ENCODE data around the gene WNT2B. TPM values are rescaled to one million over a fixed set of nuclear protein-coding genes. Genes with fewer than 3 reads are reported as not detected.
A peak's percentile ranks its signal among the peaks of the same experiment; 100 is the strongest.

The WNT2B gene
- total RNA-seq, 1 experiment from 2014 or later, result 1.2 TPM

DNA sequence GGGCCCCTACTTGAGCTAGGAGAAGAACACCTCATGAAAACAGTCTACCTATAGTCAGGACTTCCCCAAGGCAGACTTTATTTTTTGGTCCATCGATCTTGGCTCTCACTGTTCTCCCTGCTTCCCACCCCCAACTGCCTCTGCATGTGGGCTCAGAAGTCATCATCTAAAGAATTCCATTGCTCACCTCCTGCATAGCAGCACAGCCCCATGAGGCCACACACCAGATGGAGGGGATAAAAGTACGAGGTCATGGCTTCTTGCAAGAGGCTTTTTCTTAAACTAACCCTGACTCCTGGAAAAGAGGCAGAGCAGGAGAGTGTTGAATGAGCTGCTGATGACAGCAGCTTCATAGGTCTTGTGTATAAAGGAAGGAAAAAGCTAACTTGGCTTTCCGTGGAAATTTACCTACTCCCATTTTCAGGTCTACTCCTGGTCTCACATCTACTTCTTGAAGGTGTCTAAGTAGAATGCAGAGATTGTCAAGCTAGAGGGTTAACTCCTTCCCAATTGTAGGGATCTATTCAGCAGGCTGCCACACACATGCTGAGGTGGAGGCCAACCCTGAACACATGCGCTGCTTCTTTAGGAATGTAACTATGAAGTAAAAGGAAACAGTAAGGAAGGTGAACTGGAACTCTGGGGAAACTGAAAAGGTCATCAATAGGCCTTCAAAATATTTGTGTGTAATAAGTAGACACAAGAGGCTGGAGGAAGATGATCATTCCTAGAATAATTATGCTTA, 18.7 kb downstream of the WNT2B start:
- Mint-ChIP-seq H3K27ac (no peak overlapping the region), H3K36me3 (no peaks in the 10 kb centered on the region), H3K27me3 (ENCODE audit: low read depth) (no peaks in the 10 kb centered on the region), H3K4me3 (no peak overlapping the region), H3K9me3 (no peaks in the 10 kb centered on the region), H3K4me1 (peaks cover 22% of the 10 kb centered on the region)
- DNase-seq (ENCODE audit: low spot score) (no peak), ATAC-seq (peak; percentile 26)
- CTCF ChIA-PET, result no interaction called here
- POLR2A ChIA-PET, result interaction anchor here (0.6 kb wide), 1 partner anchor 101 kb away, joined by 5 read pairs; no protein-coding TSS in a partner anchor
- TF ChIP-seq, protein P1, sequence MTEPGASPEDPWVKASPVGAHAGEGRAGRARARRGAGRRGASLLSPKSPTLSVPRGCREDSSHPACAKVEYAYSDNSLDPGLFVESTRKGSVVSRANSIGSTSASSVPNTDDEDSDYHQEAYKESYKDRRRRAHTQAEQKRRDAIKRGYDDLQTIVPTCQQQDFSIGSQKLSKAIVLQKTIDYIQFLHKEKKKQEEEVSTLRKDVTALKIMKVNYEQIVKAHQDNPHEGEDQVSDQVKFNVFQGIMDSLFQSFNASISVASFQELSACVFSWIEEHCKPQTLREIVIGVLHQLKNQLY (CRISPR knock-in tag; IDR thresholded peaks at IDR 0.05), result no peak
- TF ChIP-seq ZNF263 (CRISPR knock-in tag; IDR thresholded peaks at IDR 0.05; ENCODE audit: low read depth), result no peak
- TF ChIP-seq GABPB1 (CRISPR knock-in tag; IDR thresholded peaks at IDR 0.05), result no peak

DNA sequence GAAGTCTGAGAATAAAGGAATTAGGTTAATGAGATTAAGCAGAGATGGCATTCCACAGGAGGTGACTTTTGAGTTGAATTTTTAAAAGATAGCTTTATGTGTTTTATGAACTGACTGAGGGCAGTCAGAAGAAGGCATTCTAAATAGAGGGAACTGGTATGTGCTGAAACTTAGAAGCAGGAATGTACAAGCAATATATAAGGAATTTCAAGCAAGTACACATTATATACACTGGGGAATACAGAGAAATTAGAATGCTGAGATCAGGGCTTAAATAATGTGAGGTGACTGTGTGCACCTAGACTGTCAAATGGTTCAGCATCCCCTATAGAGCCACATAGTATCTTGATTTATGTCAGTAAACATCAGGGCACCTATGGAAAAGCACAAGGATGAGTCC, 19.3 kb downstream of the WNT2B start:
- no peaks in the 10 kb centered on the region for H3K9me3 Mint-ChIP-seq
- no peak for DNase-seq (ENCODE audit: low spot score)
- ATAC-seq, result no peak
- no peak overlapping the region for H3K4me3 Mint-ChIP-seq
- H3K27me3 Mint-ChIP-seq (ENCODE audit: low read depth), result no peaks in the 10 kb centered on the region
- H3K27ac Mint-ChIP-seq, result no peak overlapping the region
- POLR2A ChIA-PET, result no interaction called here
- CTCF ChIA-PET, result interaction anchor here (1.8 kb wide), 1 partner anchor 170 kb away, joined by 3 read pairs; no protein-coding TSS in a partner anchor
- TF ChIP-seq ZNF423 (CRISPR knock-in tag; IDR thresholded peaks at IDR 0.05), result no peak
- TF ChIP-seq FOXJ3 (CRISPR knock-in tag; IDR thresholded peaks at IDR 0.05; ENCODE audit: borderline replicate concordance), result no peak
- TF ChIP-seq, protein P2, sequence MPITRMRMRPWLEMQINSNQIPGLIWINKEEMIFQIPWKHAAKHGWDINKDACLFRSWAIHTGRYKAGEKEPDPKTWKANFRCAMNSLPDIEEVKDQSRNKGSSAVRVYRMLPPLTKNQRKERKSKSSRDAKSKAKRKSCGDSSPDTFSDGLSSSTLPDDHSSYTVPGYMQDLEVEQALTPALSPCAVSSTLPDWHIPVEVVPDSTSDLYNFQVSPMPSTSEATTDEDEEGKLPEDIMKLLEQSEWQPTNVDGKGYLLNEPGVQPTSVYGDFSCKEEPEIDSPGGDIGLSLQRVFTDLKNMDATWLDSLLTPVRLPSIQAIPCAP (CRISPR knock-in tag; IDR thresholded peaks at IDR 0.05), result no peak
- no peak for TF ChIP-seq ATF1 (CRISPR knock-in tag; IDR thresholded peaks at IDR 0.05)
- TF ChIP-seq, protein P3, sequence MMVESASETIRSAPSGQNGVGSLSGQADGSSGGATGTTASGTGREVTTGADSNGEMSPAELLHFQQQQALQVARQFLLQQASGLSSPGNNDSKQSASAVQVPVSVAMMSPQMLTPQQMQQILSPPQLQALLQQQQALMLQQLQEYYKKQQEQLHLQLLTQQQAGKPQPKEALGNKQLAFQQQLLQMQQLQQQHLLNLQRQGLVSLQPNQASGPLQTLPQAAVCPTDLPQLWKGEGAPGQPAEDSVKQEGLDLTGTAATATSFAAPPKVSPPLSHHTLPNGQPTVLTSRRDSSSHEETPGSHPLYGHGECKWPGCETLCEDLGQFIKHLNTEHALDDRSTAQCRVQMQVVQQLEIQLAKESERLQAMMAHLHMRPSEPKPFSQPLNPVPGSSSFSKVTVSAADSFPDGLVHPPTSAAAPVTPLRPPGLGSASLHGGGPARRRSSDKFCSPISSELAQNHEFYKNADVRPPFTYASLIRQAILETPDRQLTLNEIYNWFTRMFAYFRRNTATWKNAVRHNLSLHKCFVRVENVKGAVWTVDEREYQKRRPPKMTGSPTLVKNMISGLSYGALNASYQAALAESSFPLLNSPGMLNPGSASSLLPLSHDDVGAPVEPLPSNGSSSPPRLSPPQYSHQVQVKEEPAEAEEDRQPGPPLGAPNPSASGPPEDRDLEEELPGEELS (CRISPR knock-in tag; IDR thresholded peaks at IDR 0.05), result no peak
- TF ChIP-seq ELF4 (CRISPR knock-in tag; IDR thresholded peaks at IDR 0.05; ENCODE audit: low read depth), result no peak
- no peak for TF ChIP-seq ZNF671 (CRISPR knock-in tag; IDR thresholded peaks at IDR 0.05)
- peaks cover 22% of the 10 kb centered on the region for H3K4me1 Mint-ChIP-seq
- no peaks in the 10 kb centered on the region for H3K36me3 Mint-ChIP-seq

DNA sequence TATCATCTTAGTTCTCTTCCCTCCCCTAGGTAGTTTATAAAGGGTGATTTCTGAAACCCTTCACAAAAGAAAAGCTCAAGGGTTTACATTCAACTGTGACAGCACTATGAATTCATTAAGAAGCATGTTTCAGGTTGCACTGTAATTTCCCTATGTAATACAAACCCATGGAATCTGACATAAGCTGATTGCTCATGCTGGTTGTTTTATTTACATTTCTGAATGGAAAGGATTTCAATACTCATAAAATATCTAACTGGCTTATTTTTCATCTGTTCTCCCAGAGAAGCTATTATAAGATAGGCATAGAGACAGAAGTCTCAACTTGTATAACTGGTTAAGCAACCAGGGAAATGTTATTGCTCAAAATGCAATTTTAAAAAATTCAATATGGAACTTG, 20.5 kb downstream of the WNT2B start:
- ChIA-PET CTCF (interaction anchor here (1.8 kb wide), 1 partner anchor 171 kb away, joined by 3 read pairs; no protein-coding TSS in a partner anchor), POLR2A (no interaction called here)
- TF ChIP-seq SOX15 (CRISPR knock-in tag; IDR thresholded peaks at IDR 0.05), result no peak
- no peak for TF ChIP-seq NR2C2 (CRISPR knock-in tag; IDR thresholded peaks at IDR 0.05)
- H3K36me3 Mint-ChIP-seq, result no peaks in the 10 kb centered on the region
- no peak overlapping the region for H3K4me3 Mint-ChIP-seq
- DNase-seq (ENCODE audit: low spot score) (no peak), ATAC-seq (no peak)
- H3K9me3 Mint-ChIP-seq, result no peaks in the 10 kb centered on the region
- no peak overlapping the region for H3K27ac Mint-ChIP-seq
- H3K27me3 Mint-ChIP-seq (ENCODE audit: low read depth), result no peaks in the 10 kb centered on the region
- peaks cover 19% of the 10 kb centered on the region for H3K4me1 Mint-ChIP-seq

DNA sequence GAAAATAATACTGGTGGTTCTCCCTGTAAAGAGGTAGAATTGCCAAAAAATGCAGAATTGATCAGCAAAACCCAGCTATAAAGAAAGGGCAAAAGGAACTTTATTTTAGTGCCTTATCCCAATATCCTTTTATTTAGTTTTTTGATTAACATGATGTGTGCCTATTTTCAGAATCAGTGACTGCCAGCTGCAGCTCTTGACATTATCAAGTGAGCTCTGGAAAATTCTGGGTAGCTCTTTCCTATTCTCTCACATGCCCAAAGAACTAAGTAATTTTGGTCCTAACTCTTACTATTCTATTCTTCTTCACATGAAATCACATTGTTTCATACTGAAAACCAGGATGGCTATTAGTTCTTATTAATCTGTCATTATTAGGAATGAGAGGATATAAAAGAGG, 22.1 kb downstream of the WNT2B start:
- H3K36me3 Mint-ChIP-seq, result no peaks in the 10 kb centered on the region
- POLR2A ChIA-PET, result no interaction called here
- no peaks in the 10 kb centered on the region for H3K9me3 Mint-ChIP-seq
- H3K4me1 Mint-ChIP-seq, result peaks cover 8% of the 10 kb centered on the region
- DNase-seq (ENCODE audit: low spot score) (no peak), ATAC-seq (no peak)
- no peaks in the 10 kb centered on the region for H3K27me3 Mint-ChIP-seq (ENCODE audit: low read depth)
- CTCF ChIA-PET, result no interaction called here
- no peak overlapping the region for H3K4me3 Mint-ChIP-seq
- H3K27ac Mint-ChIP-seq, result no peak overlapping the region
- TF ChIP-seq PRRX2 (CRISPR knock-in tag; IDR thresholded peaks at IDR 0.05), result no peak
- TF ChIP-seq, protein P4, sequence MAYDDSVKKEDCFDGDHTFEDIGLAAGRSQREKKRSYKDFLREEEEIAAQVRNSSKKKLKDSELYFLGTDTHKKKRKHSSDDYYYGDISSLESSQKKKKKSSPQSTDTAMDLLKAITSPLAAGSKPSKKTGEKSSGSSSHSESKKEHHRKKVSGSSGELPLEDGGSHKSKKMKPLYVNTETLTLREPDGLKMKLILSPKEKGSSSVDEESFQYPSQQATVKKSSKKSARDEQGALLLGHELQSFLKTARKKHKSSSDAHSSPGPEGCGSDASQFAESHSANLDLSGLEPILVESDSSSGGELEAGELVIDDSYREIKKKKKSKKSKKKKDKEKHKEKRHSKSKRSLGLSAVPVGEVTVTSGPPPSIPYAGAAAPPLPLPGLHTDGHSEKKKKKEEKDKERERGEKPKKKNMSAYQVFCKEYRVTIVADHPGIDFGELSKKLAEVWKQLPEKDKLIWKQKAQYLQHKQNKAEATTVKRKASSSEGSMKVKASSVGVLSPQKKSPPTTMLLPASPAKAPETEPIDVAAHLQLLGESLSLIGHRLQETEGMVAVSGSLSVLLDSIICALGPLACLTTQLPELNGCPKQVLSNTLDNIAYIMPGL (CRISPR knock-in tag; IDR thresholded peaks at IDR 0.05), result no peak
- no peak for TF ChIP-seq ZNF423 (CRISPR knock-in tag; IDR thresholded peaks at IDR 0.05)
- TF ChIP-seq RELA (CRISPR knock-in tag; IDR thresholded peaks at IDR 0.05; ENCODE audit: borderline replicate concordance), result no peak
- TF ChIP-seq, protein P5, sequence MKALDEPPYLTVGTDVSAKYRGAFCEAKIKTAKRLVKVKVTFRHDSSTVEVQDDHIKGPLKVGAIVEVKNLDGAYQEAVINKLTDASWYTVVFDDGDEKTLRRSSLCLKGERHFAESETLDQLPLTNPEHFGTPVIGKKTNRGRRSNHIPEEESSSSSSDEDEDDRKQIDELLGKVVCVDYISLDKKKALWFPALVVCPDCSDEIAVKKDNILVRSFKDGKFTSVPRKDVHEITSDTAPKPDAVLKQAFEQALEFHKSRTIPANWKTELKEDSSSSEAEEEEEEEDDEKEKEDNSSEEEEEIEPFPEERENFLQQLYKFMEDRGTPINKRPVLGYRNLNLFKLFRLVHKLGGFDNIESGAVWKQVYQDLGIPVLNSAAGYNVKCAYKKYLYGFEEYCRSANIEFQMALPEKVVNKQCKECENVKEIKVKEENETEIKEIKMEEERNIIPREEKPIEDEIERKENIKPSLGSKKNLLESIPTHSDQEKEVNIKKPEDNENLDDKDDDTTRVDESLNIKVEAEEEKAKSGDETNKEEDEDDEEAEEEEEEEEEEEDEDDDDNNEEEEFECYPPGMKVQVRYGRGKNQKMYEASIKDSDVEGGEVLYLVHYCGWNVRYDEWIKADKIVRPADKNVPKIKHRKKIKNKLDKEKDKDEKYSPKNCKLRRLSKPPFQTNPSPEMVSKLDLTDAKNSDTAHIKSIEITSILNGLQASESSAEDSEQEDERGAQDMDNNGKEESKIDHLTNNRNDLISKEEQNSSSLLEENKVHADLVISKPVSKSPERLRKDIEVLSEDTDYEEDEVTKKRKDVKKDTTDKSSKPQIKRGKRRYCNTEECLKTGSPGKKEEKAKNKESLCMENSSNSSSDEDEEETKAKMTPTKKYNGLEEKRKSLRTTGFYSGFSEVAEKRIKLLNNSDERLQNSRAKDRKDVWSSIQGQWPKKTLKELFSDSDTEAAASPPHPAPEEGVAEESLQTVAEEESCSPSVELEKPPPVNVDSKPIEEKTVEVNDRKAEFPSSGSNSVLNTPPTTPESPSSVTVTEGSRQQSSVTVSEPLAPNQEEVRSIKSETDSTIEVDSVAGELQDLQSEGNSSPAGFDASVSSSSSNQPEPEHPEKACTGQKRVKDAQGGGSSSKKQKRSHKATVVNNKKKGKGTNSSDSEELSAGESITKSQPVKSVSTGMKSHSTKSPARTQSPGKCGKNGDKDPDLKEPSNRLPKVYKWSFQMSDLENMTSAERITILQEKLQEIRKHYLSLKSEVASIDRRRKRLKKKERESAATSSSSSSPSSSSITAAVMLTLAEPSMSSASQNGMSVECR (CRISPR knock-in tag; IDR thresholded peaks at IDR 0.05; ENCODE audit: borderline replicate concordance), result no peak
- no peak for TF ChIP-seq ETV6 (CRISPR knock-in tag; IDR thresholded peaks at IDR 0.05)

Data from WTC11 (cell line).